HT1080 (cell line): ENCODE data around the gene DDX41. TPM values are rescaled to one million over a fixed set of nuclear protein-coding genes. Genes with fewer than 3 reads are reported as not detected.
"Not testable (repeated sequence)": the region's sequence is repeated elsewhere in the genome, so short reads cannot be mapped to it uniquely, and the experiment has no call there.

Source experiments
- DNase-seq: peaks from one replicate; pipeline ENCODE4 v3.0.0-alpha.2; 2015; ENCODE audit warnings: low read depth
- total RNA-seq: library from RNA; depleted of rRNA; stranded (reverse); fragments of >200 nt; shearing (Covaris generic); gene quantifications from 2 replicates; pipeline ENCODE4 v1.2.3, GENCODE V29; 2014

Gene DDX41
- total RNA-seq, 1 experiment from 2014 or later: 135 TPM

DNA sequence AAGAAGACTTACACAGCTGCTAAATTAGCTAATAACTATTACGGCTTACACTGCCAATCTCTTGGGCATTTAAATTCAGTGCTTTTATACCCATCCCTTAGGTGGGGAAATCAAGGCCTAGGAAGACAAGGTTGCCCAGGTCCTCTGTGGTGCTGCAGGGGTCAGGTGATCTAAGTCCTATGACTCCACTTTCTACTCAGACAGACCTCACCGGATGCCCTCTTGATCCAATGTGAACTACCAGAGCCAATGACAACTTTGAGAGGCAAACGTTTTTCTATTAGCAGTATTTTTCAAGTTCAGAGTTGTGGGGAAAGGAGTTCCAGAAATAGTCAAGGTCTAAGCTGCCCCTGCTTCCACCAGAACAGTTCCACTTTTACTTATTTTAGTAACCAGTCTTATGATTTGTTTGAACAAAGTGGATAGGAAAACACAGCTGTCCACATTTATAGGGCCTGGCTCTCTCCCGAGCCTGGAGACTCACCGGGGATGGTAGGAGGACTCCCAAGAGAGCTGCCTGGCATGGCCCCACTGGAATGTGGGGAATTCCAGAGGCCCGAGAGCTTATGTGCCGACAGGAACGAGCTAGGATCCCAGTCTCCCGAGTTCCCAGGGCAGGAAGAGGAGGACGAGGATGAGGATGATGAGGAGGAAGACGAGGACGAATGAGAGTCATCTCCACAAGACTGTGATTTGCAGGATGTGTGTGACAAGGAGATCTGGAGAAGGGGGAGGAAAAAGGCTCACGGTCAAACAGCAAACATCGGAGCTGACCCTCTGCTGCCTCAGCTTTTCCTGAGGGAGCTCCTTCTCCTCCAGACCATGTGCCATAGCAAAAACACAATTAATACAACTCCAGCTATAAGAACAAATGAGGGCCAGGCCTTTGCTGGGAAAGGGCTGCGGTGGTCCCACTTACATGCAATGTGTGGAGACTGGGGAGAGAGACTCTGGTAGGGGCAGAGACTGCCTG, 20.9 kb upstream of the DDX41 start:
- DNase-seq: peak; percentile 33

DNA sequence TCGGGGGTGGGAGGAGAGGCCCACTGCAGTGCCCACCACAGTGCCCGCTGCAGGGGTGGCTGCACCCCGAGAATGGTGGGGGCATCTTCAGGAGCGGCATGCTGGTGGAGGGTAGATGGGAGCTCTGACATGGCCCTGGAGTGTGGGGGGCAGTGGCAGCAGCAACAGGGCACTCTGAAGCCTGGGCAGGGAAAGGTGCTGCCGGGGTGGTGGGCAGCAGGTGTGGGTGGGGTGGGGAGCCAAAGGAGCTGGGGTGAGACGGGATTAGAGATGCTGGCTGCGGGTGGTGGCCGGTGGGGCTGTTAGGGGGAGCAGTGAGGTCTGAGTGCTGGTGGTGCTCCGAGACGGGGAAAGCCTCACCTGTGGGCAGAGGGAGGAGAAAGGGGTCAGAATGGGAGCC, 19.6 kb upstream of the DDX41 start:
- no peak for DNase-seq

DNA sequence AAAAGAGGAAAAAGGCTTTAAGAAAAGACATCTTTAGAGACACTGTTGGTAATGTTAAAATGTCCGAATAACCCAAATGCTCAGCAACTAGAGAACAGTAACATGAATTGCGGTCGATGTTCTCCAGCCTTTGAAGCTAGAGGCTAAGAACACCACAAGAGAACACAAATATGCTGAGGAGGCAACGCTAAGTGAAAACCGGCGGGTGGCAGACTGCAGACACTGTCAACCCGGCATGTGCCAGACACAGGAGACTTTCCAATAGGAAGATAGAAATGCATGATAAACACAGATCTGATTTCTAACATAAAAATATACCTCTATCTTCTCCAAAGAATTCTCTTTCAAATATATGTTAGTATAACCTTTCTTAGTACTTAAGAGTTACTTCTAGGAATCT, 18.4 kb upstream of the DDX41 start:
- DNase-seq: no peak

- DNase-seq: not testable (repeated sequence)
Measured at GRCh38 chr5:177534433-177534832, 17.7 kb upstream of the DDX41 start.

- no peak for DNase-seq
Measured at GRCh38 chr5:177531209-177531940, 14.6 kb upstream of the DDX41 start.

GRCh38 chr5:177530638-177531037, 13.9 kb upstream of the DDX41 start:
- DNase-seq: no peak

DNA sequence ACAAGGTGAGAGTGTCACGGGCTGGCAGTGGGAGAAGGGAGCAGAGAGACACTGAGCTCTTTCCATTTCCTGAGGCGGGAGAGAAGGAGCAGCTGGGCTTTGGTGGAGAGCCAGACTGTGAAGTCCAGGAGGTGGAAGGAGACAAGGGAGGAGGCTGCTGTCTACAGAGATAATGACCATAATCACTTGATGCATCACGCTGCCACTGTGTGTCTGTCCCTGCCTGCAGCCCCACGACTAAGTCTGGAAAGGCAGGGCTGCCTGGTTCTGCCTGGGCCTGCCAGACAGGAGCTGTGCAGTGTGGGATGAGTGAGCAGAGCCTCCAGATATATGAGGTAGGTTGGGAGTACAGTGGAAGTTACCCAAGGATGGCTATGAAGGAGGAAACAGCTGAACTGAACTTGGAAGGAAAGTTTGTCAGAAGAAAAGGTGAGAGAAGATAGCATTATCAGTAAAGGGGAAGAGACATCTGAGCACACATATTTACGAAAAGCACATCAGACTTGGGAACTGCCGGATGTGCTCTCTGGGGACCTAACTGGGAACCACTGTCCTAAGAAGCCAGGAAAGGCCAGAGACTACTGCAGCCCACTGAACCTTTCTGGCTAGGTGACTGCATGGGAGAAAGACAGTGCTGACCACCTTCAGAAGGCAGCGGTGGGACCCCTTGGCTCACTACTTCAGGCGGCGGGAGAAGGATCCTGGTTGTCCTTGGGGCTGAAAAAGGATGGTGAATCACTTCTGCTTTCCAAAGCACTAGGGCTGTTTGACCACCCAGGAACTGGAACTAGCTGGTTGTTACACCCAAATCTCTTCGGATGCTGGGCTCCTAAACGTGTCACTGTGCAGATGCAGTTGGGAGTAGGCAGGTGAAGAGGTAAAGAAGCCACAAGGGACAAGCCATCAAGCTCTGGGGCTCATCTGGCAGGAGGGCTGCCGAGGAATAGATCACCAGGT, 12.8 kb upstream of the DDX41 start:
- DNase-seq: no peak

DNA sequence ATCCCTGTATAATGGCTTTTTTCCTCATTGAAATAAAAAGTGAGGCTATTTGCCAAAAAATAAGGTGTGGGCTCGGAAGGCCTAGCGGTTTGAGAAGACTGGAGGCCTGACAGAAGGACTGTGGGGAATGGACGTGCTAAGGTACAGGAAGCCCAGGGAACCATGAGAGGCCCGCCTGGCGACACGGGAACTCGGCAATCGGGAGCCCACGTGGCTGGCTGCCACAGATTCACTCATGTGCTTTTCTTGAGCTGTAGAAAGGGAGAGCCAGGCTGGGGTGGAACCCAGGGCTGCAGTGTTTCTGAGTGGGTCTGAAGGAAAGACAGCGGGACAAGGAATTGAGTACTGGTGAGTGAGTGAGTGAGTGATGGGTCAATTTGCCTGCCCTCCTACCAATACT, 11.9 kb upstream of the DDX41 start:
- DNase-seq: no peak

- DNase-seq: no peak
Measured at GRCh38 chr5:177527595-177527994, 10.8 kb upstream of the DDX41 start.

GRCh38 chr5:177526791-177527190, 10.0 kb upstream of the DDX41 start:
- no peak for DNase-seq

DNA sequence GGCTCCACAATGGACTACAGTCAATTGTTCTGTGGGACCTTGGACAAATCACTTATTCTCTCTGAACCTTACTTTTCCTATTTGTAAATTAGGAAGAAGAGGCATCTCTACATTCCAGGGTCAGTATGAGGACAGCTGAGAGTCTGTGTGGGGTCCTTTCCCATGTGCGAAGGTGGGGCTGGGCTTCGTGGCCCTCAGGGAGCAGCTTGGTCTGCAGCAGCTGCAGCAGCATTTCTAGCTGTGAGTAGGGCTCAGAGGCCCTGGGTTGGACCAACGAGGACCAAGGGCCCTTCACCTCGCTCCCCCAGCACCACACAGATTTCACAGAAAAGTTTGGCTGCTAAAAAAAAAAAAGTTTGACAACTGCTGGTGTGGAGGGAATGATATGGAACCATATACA, 9.4 kb upstream of the DDX41 start:
- no peak for DNase-seq

- no peak for DNase-seq
Measured at GRCh38 chr5:177524941-177525655, 8.3 kb upstream of the DDX41 start.

DNA sequence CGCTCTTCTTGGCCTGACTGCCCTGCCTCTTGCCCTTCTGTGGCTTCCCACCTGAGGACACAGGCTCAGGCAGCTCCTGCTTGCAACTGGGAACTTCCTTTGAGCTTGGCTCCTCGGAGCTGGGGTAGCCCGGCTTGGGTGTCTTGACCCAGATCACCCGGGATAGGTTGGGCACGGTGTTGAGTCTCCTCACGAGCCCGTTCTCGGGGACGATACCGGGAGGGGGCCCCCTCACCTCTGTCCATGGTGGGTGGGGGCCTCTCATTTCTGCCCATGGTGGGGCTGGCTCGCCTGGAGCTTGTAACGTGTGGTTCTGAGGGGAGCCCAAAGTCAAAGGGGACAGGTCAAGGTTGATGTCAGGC, 7.8 kb upstream of the DDX41 start:
- no peak for DNase-seq

- DNase-seq: no peak
Measured at GRCh38 chr5:177523711-177524538, 7.2 kb upstream of the DDX41 start.

DNA sequence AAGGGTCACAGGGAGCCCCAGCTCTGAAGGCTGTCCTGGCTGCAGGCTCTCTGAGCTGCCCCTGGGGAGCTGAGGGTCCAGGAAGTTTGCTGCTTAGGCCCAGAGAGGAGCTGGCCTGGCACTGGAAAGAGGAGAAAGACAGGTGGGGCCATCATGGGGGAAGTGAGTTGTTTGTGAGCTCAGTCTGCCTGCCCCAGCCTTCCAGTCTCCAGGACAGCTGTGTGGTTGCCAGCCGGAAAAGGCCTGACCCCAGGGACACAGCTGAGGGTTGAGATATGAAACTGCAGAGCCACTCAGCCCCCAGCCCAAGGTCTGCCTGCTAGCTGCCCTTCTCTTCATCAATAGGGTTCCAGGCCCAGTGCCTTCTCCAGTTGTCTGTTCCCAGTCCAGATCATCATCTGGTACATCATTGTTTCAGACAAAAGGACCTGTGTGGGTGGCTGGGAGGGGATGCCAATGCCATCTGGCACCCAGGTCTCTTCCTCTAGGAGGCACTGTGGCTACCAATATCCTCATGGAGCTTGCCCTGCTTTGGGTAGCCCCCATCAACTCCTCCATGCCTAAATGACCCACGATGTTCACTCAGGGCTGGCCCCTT, 4.3 kb upstream of the DDX41 start:
- no peak for DNase-seq

DNA sequence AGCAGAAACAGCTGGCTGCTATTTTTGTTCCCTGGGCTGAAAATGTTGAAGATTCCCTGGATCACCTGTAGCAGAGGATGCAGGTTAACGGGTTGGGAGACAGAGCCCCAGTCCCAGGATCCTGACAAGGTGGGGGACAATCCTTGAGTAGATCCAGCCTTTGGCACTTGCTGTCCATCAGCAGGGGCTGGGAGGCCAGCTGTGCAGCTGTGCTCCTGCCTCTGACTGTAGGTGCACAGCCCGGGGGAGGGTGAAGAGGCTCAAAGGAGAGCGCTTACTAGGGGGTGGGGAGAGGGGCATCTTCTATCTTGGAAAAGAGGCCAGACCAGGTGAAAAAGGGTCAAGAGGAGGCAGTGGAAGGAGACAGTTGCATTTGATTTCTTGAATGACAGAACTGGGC, 3.5 kb upstream of the DDX41 start:
- no peak for DNase-seq

GRCh38 chr5:177519463-177520235, 2.9 kb upstream of the DDX41 start:
- DNase-seq: no peak

DNA sequence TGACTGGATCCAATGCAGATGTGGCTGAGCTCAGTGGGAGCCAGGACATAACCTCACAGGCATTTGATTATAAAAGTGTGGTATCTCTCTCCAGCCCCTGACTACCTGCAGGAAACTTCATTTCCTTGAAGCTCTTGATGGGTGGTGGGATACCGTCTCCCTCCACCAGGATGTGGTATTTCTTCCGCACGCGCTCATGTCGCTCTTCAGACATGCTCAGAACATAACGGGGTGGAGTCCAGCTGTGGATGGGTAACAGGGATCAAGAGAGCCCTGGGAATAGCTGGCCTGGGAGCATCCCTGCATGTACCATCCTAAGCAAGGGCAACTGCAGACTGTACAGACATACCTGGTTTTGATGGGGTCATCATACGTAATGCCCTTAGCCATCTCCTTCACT, 1.2 kb downstream of the DDX41 start:
- no peak for DNase-seq

DNA sequence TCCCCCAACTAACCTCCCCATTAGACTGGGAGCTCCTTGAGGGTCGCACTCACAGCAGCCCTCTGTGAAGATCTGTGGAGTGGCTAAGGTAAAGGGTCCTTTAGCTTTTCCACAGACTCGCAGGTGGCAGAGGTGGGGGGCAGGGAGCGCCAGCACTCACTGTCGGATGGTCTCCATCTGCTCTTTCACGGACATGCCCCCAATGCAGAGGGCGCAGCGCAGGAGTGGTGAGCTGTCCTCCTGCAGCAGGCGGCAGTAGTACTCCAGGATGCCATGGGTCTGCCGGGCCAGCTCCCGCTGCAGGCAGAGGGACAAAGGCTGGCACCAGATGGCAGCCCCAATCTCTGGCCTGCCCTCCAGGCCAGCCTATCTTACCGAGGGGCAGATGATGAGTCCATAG, 2.2 kb downstream of the DDX41 start:
- DNase-seq: no peak
